GM12874 (cell line): ENCODE measurements around the gene SYS1.

Experiments
- CTCF ChIP-seq: IDR thresholded peaks from 2 replicates; pipeline ENCODE4 v1.5.1; 2011; ENCODE audit warnings: low read depth, mild to moderate bottlenecking, control low read depth, low read length, moderate library complexity; ENCODE audit not compliant: insufficient read depth

Gene SYS1

GRCh38 chr20:45378191-45378590 is 15.2 kb downstream of the SYS1 start, which contains the start of gene TP53TG5:
TSS of gene TP53TG5 (minus strand) at chr20:45378325. CDS start at chr20:45378236, 89 bp downstream.
- no peak for TF ChIP-seq CTCF

- TF ChIP-seq CTCF = no peak
These were observed 24.3 kb downstream of the SYS1 start for GRCh38 chr20:45387274-45387673.

GRCh38 chr20:45390931-45391330 is 28.0 kb downstream of the SYS1 start:
- no peak for TF ChIP-seq CTCF

GRCh38 chr20:45391559-45391958 is 28.6 kb downstream of the SYS1 start:
- no peak for TF ChIP-seq CTCF

GRCh38 chr20:45392733-45393132 is 29.8 kb downstream of the SYS1 start:
- TF ChIP-seq CTCF = no peak

- no peak for TF ChIP-seq CTCF
These were observed 31.5 kb downstream of the SYS1 start for GRCh38 chr20:45394221-45395113.

GRCh38 chr20:45395114-45395415 is 32.1 kb downstream of the SYS1 start:
- no peak for TF ChIP-seq CTCF
